ENCODE results near the gene AUH.
A peak's percentile ranks its signal among the peaks of the same experiment; 100 is the strongest.

The AUH gene

GRCh38 chr9:91336786-91337185 is 24.9 kb downstream of the AUH start:
- DNase-seq = no peak

DNA sequence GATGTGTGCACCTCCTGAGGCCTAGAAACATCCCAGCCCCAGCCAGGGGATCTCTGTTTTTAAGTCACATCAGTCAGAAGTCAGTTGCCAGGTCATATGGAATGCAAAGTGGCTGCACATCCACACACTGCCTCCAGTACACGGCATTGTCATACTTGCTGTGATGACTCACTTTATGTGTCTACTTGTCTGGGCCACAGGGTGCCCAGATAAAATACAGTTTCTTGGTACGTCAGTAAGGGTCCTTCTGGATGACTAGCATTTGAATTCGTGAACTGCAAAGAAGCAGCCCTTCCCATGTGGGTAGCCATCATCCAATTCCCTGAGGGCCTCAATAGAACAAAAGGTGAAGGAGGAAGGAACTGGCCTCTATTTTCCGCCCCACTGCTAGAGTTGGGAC is 27.7 kb downstream of the AUH start:
- DNase-seq = no peak

- DNase-seq = no peak
These were observed 28.2 kb downstream of the AUH start for GRCh38 chr9:91333551-91333950.

DNA sequence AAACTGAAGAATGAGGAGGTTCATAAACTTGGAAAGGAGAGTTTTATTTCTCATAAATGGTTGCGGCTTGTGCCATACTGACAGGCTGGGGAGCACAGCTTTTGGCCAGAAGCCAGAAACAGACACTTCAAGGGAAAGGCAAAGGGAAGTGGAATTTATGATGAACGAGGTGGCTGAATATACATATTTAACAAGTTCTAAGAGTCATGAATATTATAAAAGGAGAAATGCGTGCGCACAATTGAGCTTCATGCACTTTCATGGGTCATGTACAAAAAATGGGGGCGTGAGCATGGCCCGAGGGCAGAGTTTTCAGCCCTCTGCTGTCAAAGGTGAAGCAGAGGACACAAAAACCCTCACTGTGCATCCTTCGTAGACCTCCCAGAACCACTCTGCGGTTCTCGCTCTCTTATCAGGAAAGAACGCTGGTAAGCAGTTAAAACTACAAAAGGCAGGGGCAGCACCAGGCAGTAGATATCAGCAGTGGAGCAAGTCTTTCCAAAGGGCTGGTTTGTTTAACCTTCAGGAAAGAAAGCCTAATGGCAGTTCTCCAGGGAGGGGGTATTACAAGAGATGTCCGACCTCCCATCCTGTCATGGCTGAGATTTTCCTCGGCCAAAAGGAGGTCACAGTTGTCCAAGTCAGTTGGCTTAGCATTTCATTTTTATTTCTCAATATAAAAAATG is 29.0 kb downstream of the AUH start:
- no peak for DNase-seq

DNA sequence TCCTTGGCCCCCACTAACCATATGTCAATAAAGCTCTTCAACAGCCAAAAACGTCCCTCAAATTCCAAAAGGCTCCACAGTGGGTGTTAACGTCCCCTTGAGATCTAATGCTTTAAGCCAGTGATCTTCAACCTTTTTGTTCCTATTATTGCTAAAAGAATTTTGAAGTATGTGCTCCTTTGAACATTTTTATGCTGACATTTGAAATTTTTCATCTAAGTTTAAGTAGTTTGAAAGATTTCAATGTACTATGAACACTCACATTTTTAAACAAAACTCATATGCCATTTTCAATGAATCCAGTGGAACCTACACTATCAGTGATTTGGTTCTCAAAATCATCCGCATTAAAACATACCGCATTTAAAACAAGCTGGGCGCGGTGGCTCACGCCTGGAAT is 29.9 kb downstream of the AUH start:
- no peak for DNase-seq

GRCh38 chr9:91328186-91328585 is 33.5 kb downstream of the AUH start:
- no peak for DNase-seq

GRCh38 chr9:91321691-91322090 is 40.0 kb downstream of the AUH start:
- DNase-seq = no peak

- DNase-seq = no peak
These were observed 41.4 kb downstream of the AUH start for GRCh38 chr9:91320299-91320698.

DNA sequence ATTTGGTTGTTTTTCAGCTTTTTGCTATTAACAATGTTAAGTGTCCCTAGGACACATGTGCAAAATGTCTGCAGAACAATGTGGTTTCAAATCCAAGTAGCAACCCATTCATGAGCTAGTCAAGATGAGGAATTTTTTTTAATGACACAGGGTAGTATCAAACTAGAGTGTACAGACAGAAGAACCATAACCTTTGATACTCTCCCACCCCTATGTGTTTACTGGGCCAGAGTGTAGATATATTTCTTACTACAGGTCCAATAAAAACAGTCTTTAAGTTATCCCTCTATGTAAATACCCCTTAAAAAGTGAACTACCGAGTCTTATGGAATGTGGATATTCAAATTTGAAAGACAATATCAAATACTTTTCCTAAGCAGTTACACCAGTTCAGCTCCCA is 45.6 kb downstream of the AUH start:
- DNase-seq = no peak

GRCh38 chr9:91315191-91315590 is 46.5 kb downstream of the AUH start:
- DNase-seq = no peak

DNA sequence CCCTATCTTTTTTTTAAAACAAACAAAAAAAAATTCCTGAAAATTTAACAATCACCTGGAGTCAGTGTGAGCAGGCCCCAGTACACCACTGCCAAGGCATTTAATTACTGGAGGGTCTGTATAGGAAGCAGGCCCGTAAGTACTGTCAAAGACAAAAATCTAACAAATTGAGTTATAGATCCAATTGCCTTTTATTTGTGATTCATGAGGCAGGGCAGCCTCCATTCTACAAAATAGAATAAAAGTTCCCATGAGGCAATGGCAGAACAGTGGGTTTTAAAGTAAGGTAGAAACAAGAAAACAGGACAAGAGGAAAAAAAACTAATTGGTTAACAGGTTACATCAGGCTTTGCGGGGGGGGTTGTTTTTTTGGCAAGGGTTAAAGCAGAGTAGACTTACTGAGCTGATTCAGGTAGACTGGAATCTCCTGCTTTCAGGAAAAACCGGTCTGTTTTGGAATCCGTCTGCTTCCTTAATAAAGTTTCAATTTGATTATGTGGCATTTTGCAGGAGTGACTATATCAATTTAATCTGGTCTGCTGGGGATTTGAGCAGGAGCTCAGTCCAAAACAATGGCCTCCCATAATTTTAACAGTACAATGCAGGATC is 48.9 kb downstream of the AUH start:
- no peak for DNase-seq

DNA sequence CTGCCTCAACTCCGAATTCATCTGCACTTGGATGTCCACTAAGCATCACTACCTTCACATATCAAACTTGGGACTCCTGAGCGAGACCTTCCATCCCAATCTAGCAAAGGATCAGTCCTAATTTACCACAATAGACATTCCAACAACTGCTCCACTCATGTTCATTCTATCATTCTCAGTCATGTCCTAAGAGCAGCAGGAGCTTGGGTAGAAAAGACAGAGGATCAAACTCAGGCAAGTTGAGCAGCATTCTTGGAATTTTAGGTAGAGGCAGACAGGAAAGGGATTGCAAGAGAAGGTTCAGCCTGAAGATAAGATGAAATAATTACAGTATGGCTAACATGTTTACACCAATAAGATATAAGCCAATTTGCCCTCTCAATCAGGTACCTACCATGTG is 51.7 kb downstream of the AUH start:
- DNase-seq = no peak

- no peak for DNase-seq
These were observed 53.5 kb downstream of the AUH start for GRCh38 chr9:91308191-91308590.

DNA sequence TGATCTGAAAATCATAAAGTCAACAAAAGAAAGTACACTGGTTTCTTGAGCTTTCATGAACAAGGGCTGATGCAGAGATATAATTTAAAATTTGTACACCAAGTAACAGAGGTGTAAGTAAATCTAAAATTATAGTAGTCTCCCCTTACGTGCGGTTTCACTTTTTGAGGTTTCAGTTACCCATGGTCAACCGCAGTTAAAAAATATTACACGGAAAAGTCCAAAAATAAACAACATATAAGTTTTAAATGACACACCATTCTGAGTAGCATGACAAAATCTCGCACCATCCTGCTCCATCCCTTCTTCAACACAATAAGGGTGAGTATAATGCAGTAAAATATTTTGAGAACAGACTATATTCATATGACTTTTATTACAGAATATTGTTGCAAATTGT is 54.4 kb downstream of the AUH start:
- DNase-seq = no peak

GRCh38 chr9:91306296-91306630 is 55.5 kb downstream of the AUH start:
- DNase-seq = no peak

- DNase-seq = no peak
These were observed 56.0 kb downstream of the AUH start for GRCh38 chr9:91305596-91306295.

- no peak for DNase-seq
These were observed 57.8 kb downstream of the AUH start for GRCh38 chr9:91303741-91304415.

DNA sequence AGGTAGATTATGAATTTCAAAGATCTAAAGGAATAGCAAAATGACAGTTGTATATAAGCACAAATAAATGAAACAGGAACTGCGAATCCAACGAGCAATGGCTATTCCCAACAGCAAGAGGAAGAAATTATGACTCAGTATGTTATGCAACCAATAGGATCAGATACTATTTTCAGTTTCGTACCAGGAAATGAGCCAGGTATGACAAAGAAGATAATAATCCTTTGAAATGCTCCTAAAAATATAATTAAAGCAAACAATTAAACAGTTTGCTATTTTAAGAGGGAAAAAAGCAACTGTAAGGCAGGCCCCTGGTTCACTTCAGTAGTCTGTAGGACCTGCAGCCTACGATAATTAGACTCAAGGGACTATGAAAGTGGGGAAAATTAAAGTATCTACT is 58.9 kb downstream of the AUH start:
- peak; percentile 6 for DNase-seq

GRCh38 chr9:91301161-91301560 is 60.6 kb downstream of the AUH start:
- no peak for DNase-seq

GRCh38 chr9:91298311-91298710 is 63.4 kb downstream of the AUH start:
- no peak for DNase-seq

DNA sequence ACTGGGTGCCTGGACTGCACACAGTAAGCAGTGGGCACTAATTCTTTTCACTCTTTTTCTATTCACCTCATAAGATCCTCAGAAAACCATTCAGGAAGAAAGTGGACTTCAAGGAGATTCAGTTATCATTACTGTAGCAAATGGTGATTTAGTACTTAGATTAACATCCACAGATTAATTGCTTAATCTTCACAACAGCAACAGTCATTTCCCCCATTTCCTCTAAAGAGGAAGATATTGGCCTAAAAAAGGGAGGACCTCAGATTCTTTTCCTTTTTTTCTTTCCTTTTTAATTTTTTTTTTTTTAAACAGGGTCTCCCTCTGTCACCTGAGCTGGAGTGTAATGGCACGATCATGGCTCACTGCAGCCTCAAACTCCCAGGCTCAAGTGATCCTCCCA is 64.4 kb downstream of the AUH start:
- DNase-seq = no peak

DNA sequence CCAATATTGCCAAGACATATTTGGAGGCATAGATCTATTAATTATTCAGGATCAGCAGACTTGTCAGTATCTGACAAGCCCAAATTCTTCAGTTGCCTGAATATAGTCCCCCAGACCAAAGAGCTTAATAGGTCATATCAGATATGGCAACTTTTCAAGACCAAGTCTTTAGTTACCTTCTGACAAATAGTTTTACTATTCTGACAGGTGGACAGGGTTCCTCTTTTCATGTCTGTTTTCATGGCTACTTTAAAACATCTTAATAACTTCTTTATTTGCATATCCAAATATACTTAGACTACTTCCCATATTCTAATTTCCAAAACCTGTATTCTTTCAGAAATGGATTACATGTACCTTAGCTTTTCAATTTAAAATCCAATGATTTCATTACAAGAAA is 65.4 kb downstream of the AUH start:
- no peak for DNase-seq

GRCh38 chr9:91295357-91295756 is 66.4 kb downstream of the AUH start:
- no peak for DNase-seq

- no peak for DNase-seq
These were observed 69.9 kb downstream of the AUH start for GRCh38 chr9:91291866-91292265.
